Mucosa of descending colon (tissue), 3 donors: ENCODE measurements around the gene HDAC9. TPM values are rescaled to one million over a fixed set of nuclear protein-coding genes. Genes with fewer than 3 reads are reported as not detected.

Experiments
- ATAC-seq: fragments of 200-7000 bp; cut with Tn5 transposase; one replicate; pipeline ENCODE4 v1.9.1; 2020; ENCODE audit warnings: mild to moderate bottlenecking, moderate library complexity
- DNase-seq, 3 donors: peaks; one replicate each; pipeline ENCODE4 v3.0.0-alpha.2; 2020
- H3K36me3 ChIP-seq: fragments of 200-600 bp; one replicate; pipeline ENCODE4 v1.8.0; 2021; ENCODE audit warnings: low read depth, mild to moderate bottlenecking
- H3K4me1 ChIP-seq: fragments of 200-600 bp; one replicate; pipeline ENCODE4 v1.8.0; 2021; ENCODE audit warnings: low read depth, mild to moderate bottlenecking
- H3K4me3 ChIP-seq: fragments of 200-600 bp; one replicate; pipeline ENCODE4 v1.8.0; 2021; ENCODE audit warnings: mild to moderate bottlenecking
- H3K9me3 ChIP-seq: fragments of 200-600 bp; one replicate; pipeline ENCODE4 v1.8.0; 2021; ENCODE audit warnings: mild to moderate bottlenecking
- intact Hi-C, 2 donors: fragments of 100-400 bp; cut with DNase I in 1 of 2; cut with micrococcal nuclease in 1 of 2; formaldehyde crosslinking; loops; one replicate each; pipeline versions ENCODE4 v1.11.0 to v1.11.1; 2022; cut with DNase I, micrococcal nuclease
- total RNA-seq, 3 donors: library from RNA; stranded (reverse); fragmentation: NEBNext Ultra II Directional in 2 of 3; extraction: Animal tissue kit (Norgen Biotek cat#: 25700) in 2 of 3; gene quantifications; one replicate each; pipeline versions ENCODE4 v1.2.1 to v1.2.4, GENCODE V29; 2021 to 2023
- TF ChIP-seq, protein P1 (sequence below): fragments of 200-600 bp; IDR thresholded peaks from one replicate; pipeline ENCODE4 v1.8.0; 2022; ENCODE audit warnings: antibody characterized with exemption, mild to moderate bottlenecking
- donor health status: DM: no; HTN: no; CAD: no; lungs with moderate emphysema.
- donor health status: DM: no; HTN: no; CAD: no.
- donor health status: DM: no; HTN: yes; CAD: no.

The HDAC9 gene
- total RNA-seq, 3 donors from 2014 or later: 16.0 to 20.4 (median 17.5) TPM

GRCh38 chr7:18835001-18835690, 339.6 kb downstream of the HDAC9 start:
- H3K36me3 ChIP-seq: no peaks in the 10 kb centered on the region

DNA sequence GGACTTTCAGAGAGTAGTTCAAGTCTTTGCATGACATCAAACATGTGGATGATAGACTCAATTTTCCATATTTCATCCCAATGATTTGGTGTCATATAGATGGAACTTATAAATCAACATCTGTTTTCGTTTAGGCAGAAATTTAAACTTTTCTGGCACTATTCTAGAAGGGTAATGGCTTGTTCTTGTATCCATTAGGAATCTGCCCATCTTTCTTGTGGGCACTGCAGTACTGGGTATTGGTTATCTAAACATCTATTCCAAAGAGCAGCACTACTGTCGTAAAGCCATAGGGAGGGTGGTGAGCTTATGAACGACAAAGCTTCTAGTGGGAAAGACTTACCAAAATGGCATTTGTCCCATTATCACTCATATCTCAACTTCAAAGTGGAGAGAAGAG, 348.4 kb downstream of the HDAC9 start:
- DNase-seq (no peak), ATAC-seq (no peak)
- H3K36me3 ChIP-seq: no peaks in the 10 kb centered on the region
- no peak overlapping the region for H3K4me3 ChIP-seq
- no peaks in the 10 kb centered on the region for H3K4me1 ChIP-seq
- TF ChIP-seq, protein P1, sequence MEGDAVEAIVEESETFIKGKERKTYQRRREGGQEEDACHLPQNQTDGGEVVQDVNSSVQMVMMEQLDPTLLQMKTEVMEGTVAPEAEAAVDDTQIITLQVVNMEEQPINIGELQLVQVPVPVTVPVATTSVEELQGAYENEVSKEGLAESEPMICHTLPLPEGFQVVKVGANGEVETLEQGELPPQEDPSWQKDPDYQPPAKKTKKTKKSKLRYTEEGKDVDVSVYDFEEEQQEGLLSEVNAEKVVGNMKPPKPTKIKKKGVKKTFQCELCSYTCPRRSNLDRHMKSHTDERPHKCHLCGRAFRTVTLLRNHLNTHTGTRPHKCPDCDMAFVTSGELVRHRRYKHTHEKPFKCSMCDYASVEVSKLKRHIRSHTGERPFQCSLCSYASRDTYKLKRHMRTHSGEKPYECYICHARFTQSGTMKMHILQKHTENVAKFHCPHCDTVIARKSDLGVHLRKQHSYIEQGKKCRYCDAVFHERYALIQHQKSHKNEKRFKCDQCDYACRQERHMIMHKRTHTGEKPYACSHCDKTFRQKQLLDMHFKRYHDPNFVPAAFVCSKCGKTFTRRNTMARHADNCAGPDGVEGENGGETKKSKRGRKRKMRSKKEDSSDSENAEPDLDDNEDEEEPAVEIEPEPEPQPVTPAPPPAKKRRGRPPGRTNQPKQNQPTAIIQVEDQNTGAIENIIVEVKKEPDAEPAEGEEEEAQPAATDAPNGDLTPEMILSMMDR: no peak
- intact Hi-C loops: no loop called here
- H3K9me3 ChIP-seq: no peaks in the 10 kb centered on the region

More at GRCh38 chr7:18835001-18835690, 339.6 kb downstream of the HDAC9 start:
- no peak for DNase-seq
- TF ChIP-seq, protein P1: no peak
- Histone ChIP-seq H3K9me3 (no peaks in the 10 kb centered on the region), H3K4me3 (no peak overlapping the region), H3K4me1 (peaks cover 2% of the 10 kb centered on the region)
- intact Hi-C loops: no loop called here
- no peak for ATAC-seq

DNA sequence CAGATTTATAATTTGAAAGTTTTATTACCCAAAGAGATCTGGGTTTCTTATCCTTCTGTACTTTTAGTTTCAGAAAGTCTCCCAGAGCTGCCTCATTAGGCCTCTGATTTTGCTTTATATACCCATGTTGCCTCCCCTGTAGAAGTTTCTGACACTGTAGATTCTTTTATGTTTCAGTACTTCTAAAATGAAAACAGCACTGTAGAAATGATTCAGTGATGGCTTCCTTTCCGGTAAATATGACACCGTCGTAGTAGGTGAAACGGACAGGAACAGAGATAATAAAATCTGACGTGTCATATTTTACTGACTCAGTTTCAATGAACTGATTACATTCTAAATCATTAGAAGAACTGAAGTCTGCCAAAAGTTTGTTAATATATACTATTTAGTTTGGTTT, 349.2 kb downstream of the HDAC9 start:
- H3K4me3 ChIP-seq: no peak overlapping the region
- H3K9me3 ChIP-seq: no peaks in the 10 kb centered on the region
- DNase-seq (no peak), ATAC-seq (no peak)
- H3K36me3 ChIP-seq: no peaks in the 10 kb centered on the region
- intact Hi-C loops: no loop called here
- H3K4me1 ChIP-seq: no peaks in the 10 kb centered on the region
- TF ChIP-seq, protein P1: no peak

DNA sequence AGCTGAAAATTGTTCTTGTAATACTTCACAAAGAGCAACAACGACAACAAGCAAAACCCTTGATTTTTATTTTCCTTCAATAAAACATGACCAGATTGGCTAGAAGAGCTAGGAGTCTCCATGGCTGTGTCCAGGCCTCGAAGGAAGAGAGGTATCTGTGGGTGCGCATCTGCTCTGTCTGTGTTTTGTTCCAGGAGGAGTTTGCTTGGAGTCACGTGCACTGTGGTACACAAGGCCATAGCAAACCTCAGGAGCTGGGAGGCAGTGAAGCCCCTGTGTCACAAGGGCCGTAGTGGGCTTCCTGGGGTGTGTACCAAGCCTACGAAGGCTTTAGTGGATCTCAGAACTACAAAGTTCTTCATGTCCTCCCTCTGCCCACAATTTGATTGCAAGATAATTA, 350.2 kb downstream of the HDAC9 start:
- H3K36me3 ChIP-seq: no peaks in the 10 kb centered on the region
- ATAC-seq: no peak

DNA sequence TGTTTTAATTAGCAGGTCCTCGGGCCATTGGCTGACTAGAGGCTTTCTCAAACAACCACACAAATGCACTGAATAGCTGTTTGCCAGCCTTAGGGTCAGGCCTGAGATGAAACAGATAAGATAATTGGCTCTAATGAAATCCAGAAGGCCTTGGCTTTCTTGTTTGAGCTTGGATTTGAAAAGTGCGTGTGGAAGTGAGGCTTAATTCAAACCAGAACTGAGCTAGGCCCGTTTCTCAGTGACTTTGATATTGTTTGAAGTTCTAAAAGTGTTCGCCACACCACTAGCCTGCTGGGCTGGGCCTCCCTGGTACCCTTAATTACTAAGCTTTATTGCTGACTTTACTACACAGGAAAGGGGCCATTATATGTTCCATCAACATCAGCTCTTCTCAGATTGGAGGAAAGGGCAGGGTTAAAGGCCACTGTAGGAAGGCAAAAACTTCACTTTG, 351.2 kb downstream of the HDAC9 start:
- H3K4me1 ChIP-seq: no peaks in the 10 kb centered on the region
- H3K4me3 ChIP-seq: no peak overlapping the region
- H3K9me3 ChIP-seq: no peaks in the 10 kb centered on the region
- intact Hi-C loops: no loop called here
- TF ChIP-seq, protein P1: no peak
- ATAC-seq (no peak), DNase-seq (no peak)
- no peaks in the 10 kb centered on the region for H3K36me3 ChIP-seq

More for the DNA sequence above, 350.2 kb downstream of the HDAC9 start:
- no peak for DNase-seq
- Histone ChIP-seq H3K4me3 (no peak overlapping the region), H3K4me1 (no peaks in the 10 kb centered on the region), H3K9me3 (no peaks in the 10 kb centered on the region)
- intact Hi-C loops: no loop called here
- TF ChIP-seq, protein P1: no peak
